A549 treated with CORT108297 at 1 μM for 4 hours (cell line): ENCODE results near the gene NR0B1. TPM values are rescaled to one million over a fixed set of nuclear protein-coding genes. Genes with fewer than 3 reads are reported as not detected.

Source experiments
- total RNA-seq: library from RNA; stranded (reverse); fragments of 200-300 nt; extraction: Qiagen RNA extraction; gene quantifications from 5 replicates; pipeline ENCODE4 v1.2.3, GENCODE V29; 2022

NR0B1 gene, protein sequence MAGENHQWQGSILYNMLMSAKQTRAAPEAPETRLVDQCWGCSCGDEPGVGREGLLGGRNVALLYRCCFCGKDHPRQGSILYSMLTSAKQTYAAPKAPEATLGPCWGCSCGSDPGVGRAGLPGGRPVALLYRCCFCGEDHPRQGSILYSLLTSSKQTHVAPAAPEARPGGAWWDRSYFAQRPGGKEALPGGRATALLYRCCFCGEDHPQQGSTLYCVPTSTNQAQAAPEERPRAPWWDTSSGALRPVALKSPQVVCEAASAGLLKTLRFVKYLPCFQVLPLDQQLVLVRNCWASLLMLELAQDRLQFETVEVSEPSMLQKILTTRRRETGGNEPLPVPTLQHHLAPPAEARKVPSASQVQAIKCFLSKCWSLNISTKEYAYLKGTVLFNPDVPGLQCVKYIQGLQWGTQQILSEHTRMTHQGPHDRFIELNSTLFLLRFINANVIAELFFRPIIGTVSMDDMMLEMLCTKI
- 20.9 to 50.9 TPM (median 32.0 TPM) in 5 replicates for total RNA-seq

DNA sequence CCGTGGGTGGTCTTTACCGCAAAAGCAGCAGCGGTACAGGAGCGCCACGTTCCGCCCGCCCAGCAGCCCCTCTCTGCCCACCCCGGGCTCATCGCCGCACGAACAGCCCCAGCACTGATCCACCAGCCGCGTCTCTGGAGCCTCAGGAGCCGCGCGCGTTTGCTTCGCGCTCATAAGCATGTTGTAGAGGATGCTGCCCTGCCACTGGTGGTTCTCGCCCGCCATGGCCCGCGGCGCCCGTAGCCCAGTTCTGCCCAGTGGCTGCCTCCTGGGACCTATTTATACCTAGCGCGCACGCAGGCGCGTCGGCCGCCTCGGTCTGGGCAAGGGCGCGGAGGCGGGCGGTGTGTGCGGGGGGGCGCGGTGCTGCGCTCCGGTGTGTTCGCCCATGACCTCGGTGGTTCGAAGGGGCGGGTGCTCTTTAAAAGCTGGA, at the start of gene NR0B1:
TSS of gene NR0B1 (minus strand) at position 252 of the 433 bp plus-strand sequence. CDS start at position 225, 27 bp downstream.

Other genes with a start within 250 kb of the NR0B1 start
- not detected in 5 replicates for gene MAGEB2, start 93.8 kb downstream of the NR0B1 start, total RNA-seq
- gene MAGEB3, start 78.7 kb downstream of the NR0B1 start, total RNA-seq, result not detected in 5 replicates
- not detected in 5 replicates for gene MAGEB4, start 67.4 kb downstream of the NR0B1 start, total RNA-seq
- gene MAGEB1, start 62.2 kb downstream of the NR0B1 start, total RNA-seq, result not detected in 5 replicates